Keratinocyte (primary cell): ENCODE measurements around the gene HOMER1.

ENCODE experiments used
- EZH2 ChIP-seq: IDR thresholded peaks from one replicate; pipeline ENCODE4 v1.6.1; 2012; ENCODE audit warnings: inconsistent platforms, mild to moderate bottlenecking, low read length, moderate library complexity
- TF ChIP-seq, protein P1 (sequence below), 3 experiments: IDR thresholded peaks in 1 of 3; conservative IDR thresholded peaks in 1 of 3; optimal IDR thresholded peaks in 1 of 3; 2 replicates in 2 of 3; 3 replicates in 1 of 3; pipeline versions ENCODE3 to v1.5.1; 2011; ENCODE audit warnings: low read length in 3 of 3, mild to moderate bottlenecking in 3 of 3, moderate library complexity in 2 of 3, control low read depth in 1 of 3, inconsistent platforms in 1 of 3; ENCODE audit not compliant: insufficient read depth in 2 of 3; ENCODE audit errors: extremely low read depth in 1 of 3

DNA sequence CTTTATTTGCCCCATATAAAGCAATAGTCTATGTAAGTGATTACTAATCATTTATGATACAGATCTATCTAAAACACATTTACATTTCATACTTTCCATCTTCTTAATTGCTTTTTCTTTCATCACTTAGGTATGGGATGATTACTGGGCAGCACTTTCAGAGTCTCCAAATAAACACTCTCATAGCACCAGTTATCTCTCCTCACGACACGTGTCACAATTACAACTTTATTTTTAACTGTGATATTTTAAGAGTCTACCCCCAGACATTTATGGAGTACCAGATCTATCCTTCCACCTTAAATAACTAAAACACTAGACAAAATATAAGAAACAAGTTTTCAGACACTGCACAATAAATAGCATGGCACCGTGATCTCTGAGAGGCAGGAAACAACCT lies 32.9 kb downstream of the HOMER1 start:
- no peak for TF ChIP-seq EZH2
- TF ChIP-seq, protein P1, sequence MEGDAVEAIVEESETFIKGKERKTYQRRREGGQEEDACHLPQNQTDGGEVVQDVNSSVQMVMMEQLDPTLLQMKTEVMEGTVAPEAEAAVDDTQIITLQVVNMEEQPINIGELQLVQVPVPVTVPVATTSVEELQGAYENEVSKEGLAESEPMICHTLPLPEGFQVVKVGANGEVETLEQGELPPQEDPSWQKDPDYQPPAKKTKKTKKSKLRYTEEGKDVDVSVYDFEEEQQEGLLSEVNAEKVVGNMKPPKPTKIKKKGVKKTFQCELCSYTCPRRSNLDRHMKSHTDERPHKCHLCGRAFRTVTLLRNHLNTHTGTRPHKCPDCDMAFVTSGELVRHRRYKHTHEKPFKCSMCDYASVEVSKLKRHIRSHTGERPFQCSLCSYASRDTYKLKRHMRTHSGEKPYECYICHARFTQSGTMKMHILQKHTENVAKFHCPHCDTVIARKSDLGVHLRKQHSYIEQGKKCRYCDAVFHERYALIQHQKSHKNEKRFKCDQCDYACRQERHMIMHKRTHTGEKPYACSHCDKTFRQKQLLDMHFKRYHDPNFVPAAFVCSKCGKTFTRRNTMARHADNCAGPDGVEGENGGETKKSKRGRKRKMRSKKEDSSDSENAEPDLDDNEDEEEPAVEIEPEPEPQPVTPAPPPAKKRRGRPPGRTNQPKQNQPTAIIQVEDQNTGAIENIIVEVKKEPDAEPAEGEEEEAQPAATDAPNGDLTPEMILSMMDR (optimal IDR thresholded peaks at IDR 0.05 in 1 of 3, IDR thresholded peaks at IDR 0.05 in 1 of 3, conservative IDR thresholded peaks at IDR 0.05 in 1 of 3; ENCODE audit: extremely low read depth in 1 of 3, insufficient read depth in 2 of 3, low read length in 3 of 3), result no peak
